Trophoblast cell (in vitro differentiated cells and primary cell): ENCODE results near the gene UIMC1.
"Not testable (repeated sequence)": the region's sequence is repeated elsewhere in the genome, so short reads cannot be mapped to it uniquely, and the experiment has no call there.

Experiments
- DNase-seq, 2 donors: peaks; one replicate each; pipeline ENCODE4 v3.0.0-alpha.2; 2016
- H2AFZ ChIP-seq: 2 replicates; pipeline ENCODE4 v1.6.1; 2013; ENCODE audit warnings: low read length, moderate library complexity, mild to moderate bottlenecking; ENCODE audit not compliant: insufficient read depth, poor library complexity
- H2AK5ac ChIP-seq: 2 replicates; pipeline ENCODE4 v1.6.1; 2013; ENCODE audit warnings: mild to moderate bottlenecking, low read length
- H2BK120ac ChIP-seq: 2 replicates; pipeline ENCODE4 v1.6.1; 2013; ENCODE audit warnings: low read length, mild to moderate bottlenecking, moderate library complexity; ENCODE audit not compliant: insufficient read depth, poor library complexity
- H2BK12ac ChIP-seq: 2 replicates; pipeline ENCODE4 v1.6.1; 2013; ENCODE audit warnings: mild to moderate bottlenecking, low read length, moderate library complexity
- H2BK5ac ChIP-seq: 2 replicates; pipeline ENCODE4 v1.6.1; 2013; ENCODE audit warnings: low read length, low read depth, moderate library complexity, mild to moderate bottlenecking; ENCODE audit not compliant: poor library complexity
- H3K14ac ChIP-seq: 2 replicates; pipeline ENCODE4 v1.6.1; 2013; ENCODE audit warnings: mild to moderate bottlenecking, low read length
- H3K18ac ChIP-seq: 2 replicates; pipeline ENCODE4 v1.6.1; 2013; ENCODE audit warnings: mild to moderate bottlenecking, low read length
- H3K23ac ChIP-seq: 2 replicates; pipeline ENCODE4 v1.6.1; 2013; ENCODE audit warnings: low read length
- H3K27ac ChIP-seq: 2 replicates; pipeline ENCODE4 v1.5.1; 2013; ENCODE audit warnings: low read depth, mild to moderate bottlenecking, inconsistent platforms, low read length, moderate library complexity
- H3K27me3 ChIP-seq: 2 replicates; pipeline ENCODE4 v1.6.1; 2013; ENCODE audit warnings: inconsistent platforms, mild to moderate bottlenecking, low read length, moderate library complexity; ENCODE audit not compliant: insufficient read depth
- H3K36me3 ChIP-seq, 2 experiments: 1 replicate in 1 of 2; 2 replicates in 1 of 2; pipeline ENCODE4 v1.6.1; 2013; ENCODE audit warnings: low read length in 2 of 2, mild to moderate bottlenecking in 2 of 2, moderate library complexity in 1 of 2; ENCODE audit not compliant: insufficient read depth in 2 of 2, control insufficient read depth in 1 of 2
- H3K4ac ChIP-seq: 2 replicates; pipeline ENCODE4 v1.6.1; 2013; ENCODE audit warnings: low read depth, mild to moderate bottlenecking, low read length, moderate library complexity
- H3K4me1 ChIP-seq, 2 experiments: 1 replicate in 1 of 2; 2 replicates in 1 of 2; pipeline ENCODE4 v1.6.1; 2013; ENCODE audit warnings: low read length in 2 of 2, mild to moderate bottlenecking in 2 of 2, moderate library complexity in 1 of 2; ENCODE audit not compliant: insufficient read depth in 2 of 2, control insufficient read depth in 1 of 2
- H3K4me2 ChIP-seq: 2 replicates; pipeline ENCODE4 v1.6.1; 2013; ENCODE audit warnings: inconsistent platforms, mild to moderate bottlenecking, low read length, moderate library complexity
- H3K4me3 ChIP-seq: 2 replicates; pipeline ENCODE4 v1.5.1; 2013; ENCODE audit warnings: mild to moderate bottlenecking, low read depth, low read length, inconsistent platforms
- H3K79me1 ChIP-seq: one replicate; pipeline ENCODE4 v1.6.1; 2013; ENCODE audit warnings: low read length
- H3K79me2 ChIP-seq: 2 replicates; pipeline ENCODE4 v1.6.1; 2013; ENCODE audit warnings: low read length, mild to moderate bottlenecking; ENCODE audit not compliant: control insufficient read depth, insufficient read depth, poor library complexity
- H3K9ac ChIP-seq: 2 replicates; pipeline ENCODE4 v1.6.1; 2013; ENCODE audit warnings: mild to moderate bottlenecking, low read length
- H3K9me3 ChIP-seq: 2 replicates; pipeline ENCODE4 v1.6.1; 2013; ENCODE audit warnings: low read depth, mild to moderate bottlenecking, control low read depth, inconsistent platforms, low read length; ENCODE audit not compliant: insufficient read depth
- H4K12ac ChIP-seq: 2 replicates; pipeline ENCODE4 v1.6.1; 2013; ENCODE audit warnings: low read depth, mild to moderate bottlenecking, low read length, moderate library complexity
- H4K8ac ChIP-seq: 2 replicates; pipeline ENCODE4 v1.6.1; 2013; ENCODE audit warnings: low read depth, mild to moderate bottlenecking, low read length, moderate library complexity
- H4K91ac ChIP-seq: one replicate; pipeline ENCODE4 v1.6.1; 2013; ENCODE audit warnings: low read depth, mild to moderate bottlenecking, low read length, moderate library complexity
- WGBS: extraction: QIAGEN DNeasy Blood & Tissue Kit; methylation state at CpG from one replicate; pipeline ENCODE4 v1.1.7; 2013; ENCODE audit warnings: missing lambda C conversion rate; ENCODE audit not compliant: insufficient read length, insufficient coverage; ENCODE audit errors: extremely low coverage; 5-methylcytosine and 5-hydroxymethylcytosine counted together

Gene UIMC1

GRCh38 chr5:176872586-176872985 is 134.0 kb downstream of the UIMC1 start:
- not testable (repeated sequence) for H2AFZ ChIP-seq, H4K8ac ChIP-seq, H3K4me2 ChIP-seq, H2BK12ac ChIP-seq, H4K91ac ChIP-seq, H3K9me3 ChIP-seq, H2BK120ac ChIP-seq, H3K4me3 ChIP-seq, H2AK5ac ChIP-seq, H3K36me3 ChIP-seq, H3K14ac ChIP-seq, H3K27ac ChIP-seq, H3K79me2 ChIP-seq, H3K4ac ChIP-seq, H3K23ac ChIP-seq, H2BK5ac ChIP-seq, DNase-seq, H3K79me1 ChIP-seq, H3K27me3 ChIP-seq, H3K18ac ChIP-seq, H3K9ac ChIP-seq, H4K12ac ChIP-seq, H3K4me1 ChIP-seq
- WGBS: no CpG with 5 or more reads among the region's 2 CpGs

DNA sequence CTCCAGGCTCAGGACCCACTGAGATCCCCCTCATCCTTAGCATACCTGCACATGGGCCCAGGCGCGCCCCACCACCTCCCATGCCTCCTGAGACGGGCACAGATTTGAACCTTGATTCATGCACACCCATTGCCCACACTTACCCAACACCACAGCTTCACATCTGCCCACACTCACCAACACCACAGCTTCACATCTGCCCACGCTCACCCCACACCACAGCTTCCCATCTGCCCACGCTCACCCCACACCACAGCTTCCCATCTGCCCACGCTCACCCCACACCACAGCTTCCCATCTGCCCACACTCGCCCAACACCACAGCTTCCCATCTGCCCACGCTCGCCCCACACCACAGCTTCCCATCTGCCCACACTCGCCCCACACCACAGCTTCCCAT is 135.9 kb downstream of the UIMC1 start:
- DNase-seq, H3K9me3 ChIP-seq, H4K8ac ChIP-seq, H3K4me3 ChIP-seq, H2BK5ac ChIP-seq, H3K14ac ChIP-seq, H3K27ac ChIP-seq, H3K79me1 ChIP-seq, H3K4ac ChIP-seq, H2AFZ ChIP-seq, H2BK12ac ChIP-seq, H3K18ac ChIP-seq, H3K36me3 ChIP-seq, H3K79me2 ChIP-seq, H2AK5ac ChIP-seq, H3K9ac ChIP-seq, H3K23ac ChIP-seq, H3K4me2 ChIP-seq, H3K27me3 ChIP-seq, H3K4me1 ChIP-seq, H4K12ac ChIP-seq, H4K91ac ChIP-seq, H2BK120ac ChIP-seq: not testable (repeated sequence)
- WGBS: no CpG with 5 or more reads among the region's 10 CpGs

DNA sequence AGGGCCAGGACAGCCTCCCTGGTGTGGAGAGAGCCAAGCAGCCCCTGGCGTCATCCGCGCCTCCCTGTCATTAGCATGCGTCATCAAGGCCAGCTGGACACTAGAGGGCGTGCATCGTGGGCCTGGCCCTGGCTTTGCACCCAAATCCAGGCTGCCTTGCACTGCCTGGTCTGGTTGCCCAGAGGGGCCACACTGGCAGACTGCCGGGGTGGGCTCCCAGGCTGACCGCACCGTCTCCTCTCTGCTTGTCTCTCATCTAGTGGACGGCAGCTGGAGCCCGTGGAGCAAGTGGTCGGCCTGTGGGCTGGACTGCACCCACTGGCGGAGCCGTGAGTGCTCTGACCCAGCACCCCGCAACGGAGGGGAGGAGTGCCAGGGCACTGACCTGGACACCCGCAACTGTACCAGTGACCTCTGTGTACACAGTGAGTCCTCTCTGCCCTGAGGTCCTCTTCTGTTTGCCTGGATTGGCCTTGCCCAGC is 136.4 kb downstream of the UIMC1 start:
- Histone ChIP-seq H3K4me1 (no peaks in the 10 kb centered on the region), H4K8ac (no peak overlapping the region), H2BK120ac (no peak overlapping the region), H3K18ac (no peak overlapping the region), H4K91ac (no peak overlapping the region), H3K4ac (no peak overlapping the region), H3K36me3 (no peaks in the 10 kb centered on the region), H3K14ac (no peak overlapping the region), H3K79me1 (no peaks in the 10 kb centered on the region), H2AFZ (no peak overlapping the region), H3K4me3 (no peak overlapping the region), H2AK5ac (no peak overlapping the region), H3K27me3 (no peaks in the 10 kb centered on the region), H3K9ac (no peak overlapping the region), H3K4me2 (no peak overlapping the region), H3K9me3 (no peaks in the 10 kb centered on the region), H3K27ac (no peak overlapping the region), H3K79me2 (no peaks in the 10 kb centered on the region), H3K23ac (no peak overlapping the region), H2BK5ac (no peak overlapping the region), H2BK12ac (no peak overlapping the region), H4K12ac (no peak overlapping the region)
- no CpG with 5 or more reads among the region's 17 CpGs for WGBS
- DNase-seq: peak; percentile 58 to 76

- H3K23ac ChIP-seq: no peak overlapping the region
- no CpG with 5 or more reads among the region's 38 CpGs for WGBS
- H3K4me2 ChIP-seq: no peak overlapping the region
Measured at GRCh38 chr5:176869501-176870109, 137.0 kb downstream of the UIMC1 start.

More at GRCh38 chr5:176869501-176870109, 137.0 kb downstream of the UIMC1 start:
- H2BK5ac ChIP-seq: no peak overlapping the region
- no peak overlapping the region for H3K14ac ChIP-seq
- H3K4me3 ChIP-seq: no peak overlapping the region
- no peak overlapping the region for H2BK12ac ChIP-seq
- H3K36me3 ChIP-seq: no peaks in the 10 kb centered on the region
- no peaks in the 10 kb centered on the region for H3K79me1 ChIP-seq
- no peak overlapping the region for H3K9ac ChIP-seq
- no peak overlapping the region for H2BK120ac ChIP-seq
- no peak overlapping the region for H4K12ac ChIP-seq
- no peak overlapping the region for H4K91ac ChIP-seq
- no peak for DNase-seq
- H3K4me1 ChIP-seq: no peaks in the 10 kb centered on the region
- H3K18ac ChIP-seq: no peak overlapping the region
- no peak overlapping the region for H2AFZ ChIP-seq
- H3K4ac ChIP-seq: no peak overlapping the region
- no peak overlapping the region for H3K27ac ChIP-seq
- H2AK5ac ChIP-seq: no peak overlapping the region
- H3K9me3 ChIP-seq: no peaks in the 10 kb centered on the region
- H3K79me2 ChIP-seq: no peaks in the 10 kb centered on the region
- H4K8ac ChIP-seq: no peak overlapping the region
- no peaks in the 10 kb centered on the region for H3K27me3 ChIP-seq
